Hepatocyte (in vitro differentiated cells): ENCODE data around the gene IMMP1L. TPM values are rescaled to one million over a fixed set of nuclear protein-coding genes. Genes with fewer than 3 reads are reported as not detected.

Experiments used
- DNase-seq: peaks from one replicate; pipeline ENCODE4 v3.0.0-alpha.2; 2016; ENCODE audit warnings: low spot score
- H2AFZ ChIP-seq: fragments of 200-600 bp; sonication (generic); 2 replicates; pipeline ENCODE4 v1.6.0; 2016; ENCODE audit warnings: antibody characterized with exemption, mild to moderate bottlenecking
- H3K27ac ChIP-seq: fragments of 200-600 bp; sonication (generic); 2 replicates; pipeline ENCODE4 v1.5.1; 2016; ENCODE audit warnings: mild to moderate bottlenecking
- H3K27me3 ChIP-seq: fragments of 200-600 bp; sonication (generic); 2 replicates; pipeline ENCODE4 v1.6.1; 2016
- H3K36me3 ChIP-seq: fragments of 200-600 bp; sonication (generic); replicated peaks from 2 replicates; pipeline ENCODE4 v1.5.1; 2016; ENCODE audit warnings: low read depth; ENCODE audit not compliant: insufficient read depth
- H3K4me1 ChIP-seq: fragments of 200-600 bp; sonication (generic); 2 replicates; pipeline ENCODE4 v1.5.1; 2016; ENCODE audit warnings: mild to moderate bottlenecking, moderate library complexity; ENCODE audit not compliant: insufficient read depth
- H3K4me2 ChIP-seq: fragments of 200-600 bp; sonication (generic); 2 replicates; pipeline ENCODE4 v1.6.0; 2016
- H3K4me3 ChIP-seq: fragments of 200-600 bp; sonication (generic); 2 replicates; pipeline ENCODE4 v1.5.1; 2016; ENCODE audit warnings: mild to moderate bottlenecking
- H3K79me2 ChIP-seq: fragments of 200-600 bp; sonication (generic); 2 replicates; pipeline ENCODE4 v1.6.0; 2017; ENCODE audit warnings: mild to moderate bottlenecking
- H3K9me2 ChIP-seq: fragments of 200-600 bp; sonication (generic); replicated peaks from 2 replicates; pipeline ENCODE4 v1.6.0; 2017; ENCODE audit warnings: mild to moderate bottlenecking; ENCODE audit not compliant: insufficient read depth
- H3K9me3 ChIP-seq: fragments of 200-600 bp; sonication (generic); 2 replicates; pipeline ENCODE4 v1.5.1; 2016; ENCODE audit warnings: low read depth, mild to moderate bottlenecking
- H4K20me1 ChIP-seq: fragments of 200-600 bp; sonication (generic); 2 replicates; pipeline ENCODE4 v1.6.0; 2016; ENCODE audit warnings: mild to moderate bottlenecking; ENCODE audit not compliant: insufficient read depth, poor library complexity, severe bottlenecking
- EZH2 ChIP-seq: fragments of 200-600 bp; sonication (generic); IDR thresholded peaks from 2 replicates; pipeline ENCODE4 v1.6.1; 2016; ENCODE audit warnings: antibody characterized with exemption, mild to moderate bottlenecking, borderline replicate concordance
- EZH2phosphoT487 ChIP-seq: fragments of 200-600 bp; sonication (generic); IDR thresholded peaks from one replicate; pipeline ENCODE4 v1.6.1; 2018; ENCODE audit warnings: antibody characterized with exemption, mild to moderate bottlenecking, low read depth, moderate library complexity; ENCODE audit not compliant: unreplicated experiment, severe bottlenecking
- WGBS: methylation state at CpG from one replicate; pipeline ENCODE4 v1.1.6; 2016; ENCODE audit warnings: low lambda C conversion rate; ENCODE audit errors: missing lambda C conversion rate; 5-methylcytosine and 5-hydroxymethylcytosine counted together
- polyA plus RNA-seq: library from polyadenylated mRNA; unstranded; fragments of >200 nt; fragmentation: Nextera tagmentation; extraction: Ambion mirVana; gene quantifications from 2 replicates; pipeline ENCODE4 v1.2.1, GENCODE V29; 2016
- total RNA-seq: library from RNA; depleted of rRNA; stranded (reverse); fragments of >200 nt; gene quantifications from 2 replicates; pipeline ENCODE4 v1.2.3, GENCODE V29; 2014
- TF ChIP-seq, protein P1 (sequence below): fragments of 200-600 bp; sonication (generic); IDR thresholded peaks from 2 replicates; pipeline ENCODE4 v1.5.1; 2016; ENCODE audit warnings: antibody characterized with exemption, mild to moderate bottlenecking; ENCODE audit not compliant: poor library complexity

Gene IMMP1L
- total and polyA plus RNA-seq, 2 experiments from 2014 or later, result 8.0 to 30.2 TPM

DNA sequence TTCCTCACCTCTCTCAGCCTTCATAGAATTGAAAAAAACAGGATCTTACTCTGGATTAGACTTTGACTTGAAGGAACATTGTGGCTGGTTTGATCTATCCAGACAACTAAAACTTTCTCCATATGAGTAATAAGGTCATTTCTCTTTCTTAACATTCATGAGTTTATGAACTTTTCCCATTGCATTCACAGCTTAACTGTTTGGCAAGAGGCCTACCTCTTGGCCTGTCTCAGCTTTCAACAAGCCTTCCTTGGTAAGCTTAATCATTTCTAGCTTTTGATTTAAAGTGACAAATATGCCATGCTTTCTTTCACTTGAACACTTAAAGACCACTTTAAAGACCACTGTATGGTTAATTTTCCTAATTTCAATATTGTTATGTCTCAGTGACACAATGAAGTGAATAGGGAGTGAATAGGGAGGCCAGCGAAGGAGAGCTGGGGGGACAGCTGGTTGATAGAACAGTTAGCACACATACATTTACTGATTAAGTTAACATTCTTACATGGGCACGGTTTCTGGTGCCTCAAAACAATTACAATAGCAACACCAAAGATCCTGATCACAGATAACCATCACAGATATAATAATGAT, 17.0 kb downstream of the IMMP1L start:
- WGBS, result 95% methylated on average over 2 of the region's 2 CpGs
- no peaks in the 10 kb centered on the region for H3K9me2 ChIP-seq
- H3K9me3 ChIP-seq, result no peaks in the 10 kb centered on the region
- no peak overlapping the region for H3K4me3 ChIP-seq
- H3K27ac ChIP-seq, result no peak overlapping the region
- H2AFZ ChIP-seq, result no peak overlapping the region
- H3K27me3 ChIP-seq, result no peaks in the 10 kb centered on the region
- peaks cover 31% of the 10 kb centered on the region for H3K79me2 ChIP-seq
- H3K36me3 ChIP-seq, result no peaks in the 10 kb centered on the region
- H4K20me1 ChIP-seq, result no peaks in the 10 kb centered on the region
- DNase-seq, result no peak
- H3K4me1 ChIP-seq, result no peaks in the 10 kb centered on the region
- no peak for TF ChIP-seq EZH2phosphoT487
- TF ChIP-seq, protein P1, sequence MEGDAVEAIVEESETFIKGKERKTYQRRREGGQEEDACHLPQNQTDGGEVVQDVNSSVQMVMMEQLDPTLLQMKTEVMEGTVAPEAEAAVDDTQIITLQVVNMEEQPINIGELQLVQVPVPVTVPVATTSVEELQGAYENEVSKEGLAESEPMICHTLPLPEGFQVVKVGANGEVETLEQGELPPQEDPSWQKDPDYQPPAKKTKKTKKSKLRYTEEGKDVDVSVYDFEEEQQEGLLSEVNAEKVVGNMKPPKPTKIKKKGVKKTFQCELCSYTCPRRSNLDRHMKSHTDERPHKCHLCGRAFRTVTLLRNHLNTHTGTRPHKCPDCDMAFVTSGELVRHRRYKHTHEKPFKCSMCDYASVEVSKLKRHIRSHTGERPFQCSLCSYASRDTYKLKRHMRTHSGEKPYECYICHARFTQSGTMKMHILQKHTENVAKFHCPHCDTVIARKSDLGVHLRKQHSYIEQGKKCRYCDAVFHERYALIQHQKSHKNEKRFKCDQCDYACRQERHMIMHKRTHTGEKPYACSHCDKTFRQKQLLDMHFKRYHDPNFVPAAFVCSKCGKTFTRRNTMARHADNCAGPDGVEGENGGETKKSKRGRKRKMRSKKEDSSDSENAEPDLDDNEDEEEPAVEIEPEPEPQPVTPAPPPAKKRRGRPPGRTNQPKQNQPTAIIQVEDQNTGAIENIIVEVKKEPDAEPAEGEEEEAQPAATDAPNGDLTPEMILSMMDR, result no peak
- TF ChIP-seq EZH2, result no peak
- H3K4me2 ChIP-seq, result no peak overlapping the region

DNA sequence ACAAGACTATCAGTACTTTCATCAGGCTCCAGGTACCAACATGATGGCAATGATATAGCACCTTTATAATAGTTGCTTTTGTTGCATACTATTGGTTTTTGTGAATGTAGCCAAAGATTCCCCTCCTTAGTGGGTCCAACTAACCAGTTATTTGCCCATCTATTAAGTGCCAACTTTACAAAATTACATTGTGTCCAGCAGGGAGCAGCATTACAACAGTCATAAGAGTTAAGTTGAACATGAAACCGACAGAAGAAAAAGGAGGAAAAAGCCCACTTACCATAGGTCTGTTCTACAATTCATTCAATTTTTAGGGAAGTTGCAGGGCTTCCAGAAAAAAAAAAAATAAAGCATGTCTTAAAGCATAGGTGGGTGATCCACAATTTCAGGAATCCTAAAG, 21.6 kb downstream of the IMMP1L start:
- H3K79me2 ChIP-seq, result peaks cover 7% of the 10 kb centered on the region
- no peak overlapping the region for H2AFZ ChIP-seq
- H3K36me3 ChIP-seq, result no peaks in the 10 kb centered on the region
- H3K4me3 ChIP-seq, result no peak overlapping the region
- peak; percentile 30 for DNase-seq
- no peaks in the 10 kb centered on the region for H4K20me1 ChIP-seq
- H3K4me1 ChIP-seq, result no peaks in the 10 kb centered on the region
- 33% methylated on average over 1 of the region's 1 CpG for WGBS
- TF ChIP-seq EZH2phosphoT487 (no peak), EZH2 (no peak)
- TF ChIP-seq, protein P1, result peak; percentile 43
- no peaks in the 10 kb centered on the region for H3K9me3 ChIP-seq
- no peaks in the 10 kb centered on the region for H3K27me3 ChIP-seq
- H3K9me2 ChIP-seq, result no peaks in the 10 kb centered on the region
- H3K4me2 ChIP-seq, result no peak overlapping the region
- no peak overlapping the region for H3K27ac ChIP-seq

DNA sequence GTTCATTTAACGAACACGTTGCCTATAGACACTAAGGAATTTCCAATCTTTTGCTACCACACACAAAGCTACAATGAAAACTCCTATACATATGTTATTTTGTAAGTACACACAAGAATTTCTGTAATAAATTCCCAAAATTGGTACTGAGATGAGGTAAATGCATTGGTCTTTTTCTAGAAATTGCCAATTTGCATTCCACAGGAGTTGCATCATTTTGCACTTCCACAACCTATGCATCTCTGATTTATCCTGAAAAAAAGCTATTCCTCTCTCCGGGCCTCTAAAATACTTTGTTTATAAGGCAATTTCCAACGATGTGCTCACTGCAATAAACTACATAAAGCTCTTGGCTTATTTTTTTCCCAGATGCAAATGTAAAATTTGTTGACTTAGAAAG, 24.9 kb downstream of the IMMP1L start:
- Histone ChIP-seq H3K4me2 (no peak overlapping the region), H4K20me1 (no peaks in the 10 kb centered on the region), H2AFZ (no peak overlapping the region), H3K79me2 (peaks cover 10% of the 10 kb centered on the region), H3K9me2 (no peaks in the 10 kb centered on the region), H3K27ac (no peak overlapping the region), H3K27me3 (no peaks in the 10 kb centered on the region), H3K4me1 (no peaks in the 10 kb centered on the region), H3K36me3 (no peaks in the 10 kb centered on the region), H3K4me3 (no peak overlapping the region), H3K9me3 (no peaks in the 10 kb centered on the region)
- TF ChIP-seq EZH2phosphoT487 (no peak), EZH2 (no peak)
- TF ChIP-seq, protein P1, result no peak
- 64% methylated on average over 4 of the region's 4 CpGs for WGBS
- no peak for DNase-seq
